RWPE1 (cell line): ENCODE results near the gene BEX5.
"Not testable (repeated sequence)": the region's sequence is repeated elsewhere in the genome, so short reads cannot be mapped to it uniquely, and the experiment has no call there.

Source experiments
- CTCF ChIA-PET: fragments of 350-600 bp; sonication (Branson Sonifier 250); formaldehyde crosslinking; extraction: SDS; loops from one replicate; lab custom pipeline; 2021; lab: Yijun Ruan, JAX
- POLR2A ChIA-PET: fragments of 400-600 bp; formaldehyde crosslinking; extraction: SDS; loops from one replicate; lab custom pipeline; 2020; ENCODE audit warnings: antibody characterized with exemption; ENCODE audit not compliant: low non-redundant PET; lab: Yijun Ruan, JAX
- DNase-seq: peaks from one replicate; pipeline ENCODE4 v3.0.0; 2012; ENCODE audit warnings: low spot score
- H3K27ac ChIP-seq: fragments of 450-650 bp; 2 replicates; pipeline ENCODE4 v1.5.1; 2017
- CTCF ChIP-seq: fragments of 450-650 bp; conservative IDR thresholded peaks from 2 replicates; pipeline ENCODE4 v1.5.1; 2017; ENCODE audit warnings: low read depth, mild to moderate bottlenecking

BEX5 gene

GRCh38 chrX:102138064-102138463 lies 17.7 kb downstream of the BEX5 start:
- DNase-seq, result no peak
- CTCF ChIA-PET, result no interaction called here
- no peak overlapping the region for H3K27ac ChIP-seq
- TF ChIP-seq CTCF, result no peak
- POLR2A ChIA-PET, result no interaction called here

GRCh38 chrX:102129473-102129872 lies 26.3 kb downstream of the BEX5 start:
- ChIA-PET POLR2A (no interaction called here), CTCF (no interaction called here)
- TF ChIP-seq CTCF, result 0 out of 2 replicates have a peak, but pooled peaks have one; percentile 16
- DNase-seq, result peak; percentile 2
- H3K27ac ChIP-seq, result no peak overlapping the region

- no peak overlapping the region for H3K27ac ChIP-seq
- ChIA-PET CTCF (no interaction called here), POLR2A (no interaction called here)
- no peak for DNase-seq
- no peak for TF ChIP-seq CTCF
These were observed 28.9 kb downstream of the BEX5 start for GRCh38 chrX:102126863-102127262.

GRCh38 chrX:102126080-102126818 lies 29.5 kb downstream of the BEX5 start:
- POLR2A ChIA-PET, H3K27ac ChIP-seq, CTCF ChIA-PET, DNase-seq: not testable (repeated sequence)

- POLR2A ChIA-PET, H3K27ac ChIP-seq, CTCF ChIA-PET: not testable (repeated sequence)
- peak; percentile 0 for DNase-seq
These were observed 30.3 kb downstream of the BEX5 start, which contains the start of gene TCEAL2 for GRCh38 chrX:102125436-102125835. Gene TCEAL2 (plus strand): TSS chrX:102125679. CDS start chrX:102126831, 1,152 bp downstream.

GRCh38 chrX:102125014-102125413 lies 30.8 kb downstream of the BEX5 start:
- H3K27ac ChIP-seq, CTCF ChIA-PET, POLR2A ChIA-PET, DNase-seq: not testable (repeated sequence)

- POLR2A ChIA-PET, result no interaction called here
These were observed 40.0 kb downstream of the BEX5 start for GRCh38 chrX:102115748-102116147.

More at GRCh38 chrX:102115748-102116147, 40.0 kb downstream of the BEX5 start:
- CTCF ChIA-PET, result no interaction called here
- no peak overlapping the region for H3K27ac ChIP-seq
- no peak for DNase-seq
- no peak for TF ChIP-seq CTCF
